HepG2 (cell line): ENCODE data around the gene DLG2. TPM values are rescaled to one million over a fixed set of nuclear protein-coding genes. Genes with fewer than 3 reads are reported as not detected.

Experiments
- ATAC-seq: fragments of 200-7000 bp; cut with Tn5 transposase; 3 replicates; pipeline ENCODE4 v1.9.1; 2020; ENCODE audit warnings: mild to moderate bottlenecking, moderate library complexity
- BruUV-seq: library from RNA; stranded (reverse); fragments of 400-500 nt; replicated peaks from 2 replicates; lab custom pipeline; 2021; lab: Mats Ljungman, UMichigan
- CTCF ChIA-PET: fragments of 300-600 bp; formaldehyde crosslinking; extraction: SDS; loops from one replicate; lab custom pipeline; 2021; ENCODE audit warnings: low total read pairs, inconsistent platforms, low intra/inter-chr PET ratio; lab: Yijun Ruan, JAX
- POLR2A ChIA-PET: fragments of 350-600 bp; sonication (Branson Sonifier 250); formaldehyde crosslinking; loops from one replicate; lab custom pipeline; 2020; ENCODE audit warnings: antibody characterized with exemption, inconsistent platforms; lab: Yijun Ruan, JAX
- DNase-seq: peaks from one replicate; pipeline ENCODE4 v3.0.0-alpha.2; 2015; ENCODE audit warnings: low spot score
- FAIRE-seq: peaks from 3 replicates; lab custom pipeline; 2011; peaks lifted over from hg19 to GRCh38; lab: Jason Lieb, UNC
- H2AFZ ChIP-seq: one replicate; pipeline ENCODE4 v1.6.1; 2011; ENCODE audit warnings: low read length, inconsistent platforms
- H3K27ac ChIP-seq: fragments of 300-600 bp; 3 replicates; pipeline ENCODE4 v1.8.0; 2011; ENCODE audit warnings: mixed run types, mild to moderate bottlenecking, mixed read lengths, low read length, inconsistent platforms; ENCODE audit not compliant: insufficient read depth; ENCODE audit errors: extremely low read length
- H3K27me3 ChIP-seq, 2 experiments: fragments of 200-600 bp in 1 of 2; 2 replicates in 1 of 2; 3 replicates in 1 of 2; pipeline versions ENCODE4 v1.6.0 to v1.8.0; 2011; ENCODE audit warnings: low read length in 2 of 2, mild to moderate bottlenecking in 2 of 2, moderate library complexity in 2 of 2, inconsistent platforms in 1 of 2; ENCODE audit not compliant: insufficient read depth in 2 of 2, control insufficient read depth in 1 of 2
- H3K36me3 ChIP-seq, 2 experiments: fragments of 200-600 bp in 1 of 2; replicated peaks in 1 of 2; 2 replicates in 1 of 2; 3 replicates in 1 of 2; pipeline versions ENCODE4 v1.5.1 to v1.8.0; 2011; ENCODE audit warnings: low read length in 2 of 2, inconsistent platforms in 1 of 2; ENCODE audit not compliant: insufficient read depth in 2 of 2, control insufficient read depth in 1 of 2
- H3K4me1 ChIP-seq: 2 replicates; pipeline ENCODE4 v1.5.1; 2012; ENCODE audit warnings: low read length, inconsistent platforms; ENCODE audit not compliant: insufficient read depth
- H3K4me2 ChIP-seq: 2 replicates; pipeline ENCODE4 v1.6.0; 2011; ENCODE audit warnings: low read depth, low read length, inconsistent platforms
- H3K4me3 ChIP-seq, 3 experiments: fragments of 200-600 bp in 1 of 3; sonication (generic), shearing (Covaris generic) in 1 of 3; replicated peaks in 1 of 3; 2 replicates each; pipeline ENCODE4 v1.5.1; 2011 to 2016; ENCODE audit warnings: low read length in 3 of 3, inconsistent platforms in 2 of 3, low read depth in 2 of 3, mild to moderate bottlenecking in 2 of 3, control low read depth in 1 of 3, mixed read lengths in 1 of 3; ENCODE audit not compliant: insufficient read depth in 1 of 3
- H3K79me2 ChIP-seq: one replicate; pipeline ENCODE4 v1.6.1; 2011; ENCODE audit warnings: low read length, inconsistent platforms; ENCODE audit not compliant: insufficient read depth
- H3K9ac ChIP-seq: 2 replicates; pipeline ENCODE4 v1.6.0; 2011; ENCODE audit warnings: mild to moderate bottlenecking, low read depth, low read length, inconsistent platforms; ENCODE audit not compliant: insufficient read depth
- H3K9me3 ChIP-seq: 2 replicates; pipeline ENCODE4 v1.5.1; 2012; ENCODE audit warnings: mild to moderate bottlenecking, low read length
- H4K20me1 ChIP-seq: 2 replicates; pipeline ENCODE4 v1.6.0; 2011; ENCODE audit warnings: inconsistent platforms, mild to moderate bottlenecking, low read length, moderate library complexity; ENCODE audit not compliant: insufficient read depth
- ATAD3A ChIP-seq: sonication (generic); formaldehyde crosslinking; IDR thresholded peaks from 2 replicates; pipeline ENCODE4 v1.4.0; 2020; ENCODE audit warnings: missing genetic modification reagents
- ATRX ChIP-seq: sonication (generic); formaldehyde crosslinking; IDR thresholded peaks from 2 replicates; pipeline ENCODE4 v1.4.0; 2020; ENCODE audit warnings: missing genetic modification reagents, borderline replicate concordance
- IKZF5 ChIP-seq: IDR thresholded peaks from 2 replicates; pipeline ENCODE4 v1.6.1; 2018; ENCODE audit warnings: missing genetic modification reagents, mild to moderate bottlenecking, missing compliant biosample characterization
- KDM2A ChIP-seq: sonication (generic); formaldehyde crosslinking; IDR thresholded peaks from 2 replicates; pipeline ENCODE4 v1.4.0; 2020; ENCODE audit warnings: low read depth, missing genetic modification reagents, borderline replicate concordance
- MEF2D ChIP-seq: sonication (generic); formaldehyde crosslinking; IDR thresholded peaks from 2 replicates; pipeline ENCODE4 v1.5.1; 2020; ENCODE audit warnings: mild to moderate bottlenecking, missing genetic modification reagents
- NR1H2 ChIP-seq: sonication (generic); formaldehyde crosslinking; IDR thresholded peaks from 2 replicates; pipeline ENCODE4 v1.8.1; 2022; ENCODE audit warnings: low read depth, missing genetic modification reagents, borderline replicate concordance
- ONECUT2 ChIP-seq: sonication (generic); formaldehyde crosslinking; IDR thresholded peaks from 2 replicates; pipeline ENCODE4 v1.4.0; 2020; ENCODE audit warnings: missing genetic modification reagents
- PBX3 ChIP-seq: sonication (generic); formaldehyde crosslinking; IDR thresholded peaks from 2 replicates; pipeline ENCODE4 v1.8.1; 2023; ENCODE audit warnings: missing genetic modification reagents, inconsistent platforms, borderline replicate concordance
- RCOR2 ChIP-seq: IDR thresholded peaks from 2 replicates; pipeline ENCODE4 v1.6.1; 2016; ENCODE audit warnings: missing biosample characterization, missing genetic modification reagents
- SP5 ChIP-seq: IDR thresholded peaks from 2 replicates; pipeline ENCODE4 v1.6.1; 2016; ENCODE audit warnings: low read depth, borderline replicate concordance
- SRF ChIP-seq: IDR thresholded peaks from 2 replicates; pipeline ENCODE4 v1.6.1; 2011; ENCODE audit warnings: mild to moderate bottlenecking, low read depth, low read length, moderate library complexity
- SUZ12 ChIP-seq: fragments of 150-350 bp; IDR thresholded peaks from 2 replicates; pipeline ENCODE4 v1.6.1; 2014; ENCODE audit warnings: low read depth, low read length
- SYNCRIP ChIP-seq: fragments of 200-400 bp; formaldehyde crosslinking; IDR thresholded peaks from 2 replicates; pipeline ENCODE4 v1.6.1; 2018; ENCODE audit warnings: mild to moderate bottlenecking, low read depth, low read length; ENCODE audit not compliant: insufficient read depth
- ZNF263 ChIP-seq: sonication (generic); formaldehyde crosslinking; IDR thresholded peaks from 2 replicates; pipeline ENCODE4 v1.4.0; 2020; ENCODE audit warnings: missing genetic modification reagents
- ZNF460 ChIP-seq: sonication (generic); formaldehyde crosslinking; IDR thresholded peaks from 2 replicates; pipeline ENCODE4 v1.5.1; 2020; ENCODE audit warnings: missing genetic modification reagents, mild to moderate bottlenecking, borderline replicate concordance
- ZNF879 ChIP-seq: sonication (generic); formaldehyde crosslinking; IDR thresholded peaks from 2 replicates; pipeline ENCODE4 v1.8.1; 2023; ENCODE audit warnings: missing genetic modification reagents
- ZXDC ChIP-seq: sonication (generic); formaldehyde crosslinking; IDR thresholded peaks from 2 replicates; pipeline ENCODE4 v1.5.0; 2020; ENCODE audit warnings: mild to moderate bottlenecking, missing genetic modification reagents
- WGBS: methylation state at CpG from one replicate; pipeline ENCODE4 v1.1.6; 2017; ENCODE audit warnings: low lambda C conversion rate; 5-methylcytosine and 5-hydroxymethylcytosine counted together
- in situ Hi-C: cut with HindIII; loops from 2 replicates; pipeline ENCODE4 v1.10.0; 2017; ENCODE audit warnings: low pct_unique_long_range_greater_than_20kb; ENCODE audit not compliant: extremely low pct_ligation_motif_present
- intact Hi-C: fragments of 100-400 bp; cut with micrococcal nuclease; formaldehyde crosslinking; loops from one replicate; pipeline ENCODE4 v1.10.0; 2022; ENCODE audit not compliant: unreplicated experiment
- polyA plus RNA-seq, 8 experiments: library from polyadenylated mRNA; depleted of rRNA in 3 of 8; stranded (reverse) in 7 of 8; unstranded in 1 of 8; fragments of >200 nt; fragmentation: Illumina TruSeq in 4 of 8; extraction: Trizol in 4 of 8; gene quantifications; 2 replicates each; pipeline versions ENCODE4 v1.2.1 to v1.2.3, GENCODE V29; 2011 to 2016; ENCODE audit warnings: low read depth in 4 of 8, missing spikeins in 1 of 8, mixed read lengths in 1 of 8; ENCODE audit not compliant: insufficient read depth in 1 of 8
- total RNA-seq, 5 experiments: library from RNA; depleted of rRNA; stranded (reverse); fragments of >200 nt; fragmentation: Illumina TruSeq; extraction: Trizol; gene quantifications; 2 replicates each; pipeline ENCODE4 v1.2.3, GENCODE V29; 2016; ENCODE audit warnings: low read depth in 1 of 5
- TF ChIP-seq, protein P1 (sequence below), 2 experiments: sonication (generic) in 1 of 2; formaldehyde crosslinking in 1 of 2; IDR thresholded peaks; 2 replicates each; pipeline versions ENCODE4 v1.5.1 to v1.6.1; 2011 to 2020; ENCODE audit warnings: borderline replicate concordance in 1 of 2, low read depth in 1 of 2, low read length in 1 of 2, mild to moderate bottlenecking in 1 of 2, missing genetic modification reagents in 1 of 2, moderate library complexity in 1 of 2

The DLG2 gene
- total and polyA plus RNA-seq, 2 of the 13 experiments (the other 11 are each of a cell fraction or from before 2014, with no cell fraction given): 0.46 to 1.0 TPM

DNA sequence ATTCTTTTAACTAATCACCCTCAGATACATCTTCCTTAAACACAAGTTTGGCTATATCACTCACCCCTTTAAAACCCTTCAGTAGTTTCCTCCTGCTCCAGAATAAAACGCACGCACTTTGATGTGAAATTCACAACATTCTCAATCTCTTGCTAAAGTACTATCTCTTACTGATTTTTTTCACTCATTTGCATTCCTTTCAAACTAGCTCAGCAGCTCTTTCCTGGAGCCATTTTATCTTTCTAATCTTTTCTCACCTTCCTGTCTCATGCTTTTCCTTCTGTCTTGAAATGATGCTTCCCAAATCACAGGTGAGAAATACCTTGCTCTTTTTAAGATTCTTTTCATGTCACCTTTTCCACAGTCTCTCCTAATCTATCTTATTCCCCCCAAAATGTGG is 1074.4 kb downstream of the DLG2 start:
- Histone ChIP-seq H3K79me2 (no peaks in the 10 kb centered on the region), H3K4me1 (no peaks in the 10 kb centered on the region), H3K9ac (no peak overlapping the region), H3K36me3 (no peaks in the 10 kb centered on the region), H3K4me2 (no peak overlapping the region), H3K9me3 (no peaks in the 10 kb centered on the region), H4K20me1 (no peaks in the 10 kb centered on the region), H3K4me3 (no peak overlapping the region), H3K27ac (no peak overlapping the region), H2AFZ (no peak overlapping the region), H3K27me3 (no peaks in the 10 kb centered on the region)
- FAIRE-seq (no peak), DNase-seq (no peak), ATAC-seq (no peak)
- ChIA-PET POLR2A (no interaction called here), CTCF (no interaction called here)
- 0% methylated on average over 2 of the region's 2 CpGs for WGBS
- no peak for TF ChIP-seq KDM2A (CRISPR knock-in tag)
- no peak for TF ChIP-seq ZXDC (CRISPR knock-in tag)
- TF ChIP-seq, protein P1, sequence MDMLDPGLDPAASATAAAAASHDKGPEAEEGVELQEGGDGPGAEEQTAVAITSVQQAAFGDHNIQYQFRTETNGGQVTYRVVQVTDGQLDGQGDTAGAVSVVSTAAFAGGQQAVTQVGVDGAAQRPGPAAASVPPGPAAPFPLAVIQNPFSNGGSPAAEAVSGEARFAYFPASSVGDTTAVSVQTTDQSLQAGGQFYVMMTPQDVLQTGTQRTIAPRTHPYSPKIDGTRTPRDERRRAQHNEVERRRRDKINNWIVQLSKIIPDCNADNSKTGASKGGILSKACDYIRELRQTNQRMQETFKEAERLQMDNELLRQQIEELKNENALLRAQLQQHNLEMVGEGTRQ (IDR thresholded peaks at IDR 0.05; ENCODE audit: low read depth, low read length): no peak
- TF ChIP-seq, protein P1 (CRISPR knock-in tag; IDR thresholded peaks at IDR 0.05; ENCODE audit: borderline replicate concordance): no peak
- no peak for TF ChIP-seq ATAD3A (CRISPR knock-in tag)
- no peak for TF ChIP-seq NR1H2 (CRISPR knock-in tag)
- no peak for TF ChIP-seq ONECUT2
- no peak for TF ChIP-seq ATRX (CRISPR knock-in tag)
- no peak for TF ChIP-seq PBX3 (CRISPR knock-in tag)
- TF ChIP-seq RCOR2 (CRISPR knock-in tag): no peak
- no peak for TF ChIP-seq IKZF5 (CRISPR knock-in tag)
- TF ChIP-seq SP5 (CRISPR knock-in tag): no peak
- TF ChIP-seq ZNF879 (CRISPR knock-in tag): no peak
- no peak for TF ChIP-seq ZNF460
- TF ChIP-seq MEF2D: no peak
- TF ChIP-seq ZNF263 (CRISPR knock-in tag): no peak
- TF ChIP-seq SRF: no peak
- TF ChIP-seq SUZ12: no peak
- no peak for TF ChIP-seq SYNCRIP
- BruUV-seq: no TSS peak
- intact Hi-C loops (no loop called here), in situ Hi-C loops (no loop called here)
